Urothelium cell line (cell line): ENCODE data around the gene MAGT1.
"Not testable (repeated sequence)": the region's sequence is repeated elsewhere in the genome, so short reads cannot be mapped to it uniquely, and the experiment has no call there.

Experiments
- DNase-seq: peaks from one replicate; pipeline ENCODE4 v3.0.0; 2011; ENCODE audit warnings: low spot score, mixed read lengths
- FAIRE-seq: peaks from 2 replicates; lab custom pipeline; 2011; peaks lifted over from hg19 to GRCh38; lab: Jason Lieb, UNC

MAGT1 gene

GRCh38 chrX:77894921-77895886 lies at the start of gene MAGT1:
TSS of gene MAGT1 (minus strand) at chrX:77895435. CDS start at chrX:77895410, 25 bp downstream.
- DNase-seq (peak; percentile 87), FAIRE-seq (no peak)

- not testable (repeated sequence) for FAIRE-seq, DNase-seq
These were observed 49.8 kb upstream of the MAGT1 start for GRCh38 chrX:77945031-77945430.

GRCh38 chrX:77938083-77938680 lies 42.9 kb upstream of the MAGT1 start:
- FAIRE-seq = no peak
- no peak for DNase-seq

- no peak for DNase-seq
- no peak for FAIRE-seq
These were observed 42.1 kb upstream of the MAGT1 start for GRCh38 chrX:77937291-77937690.

GRCh38 chrX:77936299-77936698 lies 41.1 kb upstream of the MAGT1 start:
- no peak for FAIRE-seq
- no peak for DNase-seq

- FAIRE-seq (no peak), DNase-seq (no peak)
These were observed 40.7 kb upstream of the MAGT1 start for GRCh38 chrX:77935886-77936285.

GRCh38 chrX:77930581-77930980 lies 35.3 kb upstream of the MAGT1 start:
- no peak for FAIRE-seq
- DNase-seq = no peak

GRCh38 chrX:77925764-77926163 lies 30.5 kb upstream of the MAGT1 start:
- no peak for FAIRE-seq
- no peak for DNase-seq

GRCh38 chrX:77924320-77924859 lies 29.2 kb upstream of the MAGT1 start:
- FAIRE-seq (no peak), DNase-seq (no peak)

GRCh38 chrX:77922787-77923186 lies 27.6 kb upstream of the MAGT1 start:
- DNase-seq (no peak), FAIRE-seq (no peak)

GRCh38 chrX:77919370-77919769 lies 24.1 kb upstream of the MAGT1 start:
- not testable (repeated sequence) for FAIRE-seq, DNase-seq

- DNase-seq (no peak), FAIRE-seq (no peak)
These were observed 23.3 kb upstream of the MAGT1 start for GRCh38 chrX:77918568-77918967.

GRCh38 chrX:77917294-77917933 lies 22.2 kb upstream of the MAGT1 start:
- DNase-seq = no peak
- FAIRE-seq = no peak

GRCh38 chrX:77910108-77910840 lies 15.0 kb upstream of the MAGT1 start, which contains the start of gene ATP7A:
TSS of gene ATP7A (plus strand) at chrX:77910693. CDS start at chrX:77971642, 60,949 bp downstream.
- DNase-seq (peak; percentile 88), FAIRE-seq (peak; percentile 23)

- DNase-seq (no peak), FAIRE-seq (no peak)
These were observed 6.3 kb upstream of the MAGT1 start for GRCh38 chrX:77901506-77901905.

- FAIRE-seq (no peak), DNase-seq (no peak)
These were observed 5.5 kb upstream of the MAGT1 start for GRCh38 chrX:77900688-77901087.

GRCh38 chrX:77899081-77899828 lies 4.0 kb upstream of the MAGT1 start, which contains the start of gene COX7B:
TSS of gene COX7B (plus strand) at chrX:77899468. CDS start at chrX:77899554, 86 bp downstream.
- FAIRE-seq (no peak), DNase-seq (peak; percentile 62)

GRCh38 chrX:77893713-77894112 lies 1.5 kb downstream of the MAGT1 start:
- FAIRE-seq = no peak
- no peak for DNase-seq

GRCh38 chrX:77892887-77893286 lies 2.3 kb downstream of the MAGT1 start:
- FAIRE-seq (no peak), DNase-seq (no peak)

GRCh38 chrX:77881418-77881817 lies 13.8 kb downstream of the MAGT1 start:
- DNase-seq, FAIRE-seq: not testable (repeated sequence)
